Bronchial epithelial cell (primary cell): ENCODE measurements around the gene IGSF9B. TPM values are rescaled to one million over a fixed set of nuclear protein-coding genes. Genes with fewer than 3 reads are reported as not detected.
"Not testable (repeated sequence)": the region's sequence is repeated elsewhere in the genome, so short reads cannot be mapped to it uniquely, and the experiment has no call there.

Experiments
- DNase-seq: peaks from one replicate; pipeline ENCODE4 v3.0.0-alpha.2; 2010; ENCODE audit warnings: low read depth
- FAIRE-seq: peaks from 2 replicates; lab custom pipeline; 2011; peaks lifted over from hg19 to GRCh38; lab: Jason Lieb, UNC
- H3K27me3 ChIP-seq: 2 replicates; pipeline ENCODE4 v1.5.1; 2011; ENCODE audit warnings: low read length; ENCODE audit not compliant: control insufficient read depth, insufficient read depth
- H3K36me3 ChIP-seq: 2 replicates; pipeline ENCODE4 v1.5.1; 2011; ENCODE audit warnings: low read length; ENCODE audit not compliant: control insufficient read depth, insufficient read depth
- H3K4me3 ChIP-seq: 2 replicates; pipeline ENCODE4 v1.5.1; 2011; ENCODE audit warnings: mild to moderate bottlenecking, low read depth, low read length, control low read depth
- CTCF ChIP-seq: IDR thresholded peaks from 2 replicates; pipeline ENCODE4 v1.5.1; 2011; ENCODE audit warnings: mild to moderate bottlenecking, moderate library complexity, low read length, control low read depth, inconsistent platforms; ENCODE audit not compliant: insufficient read depth, severe bottlenecking
- total RNA-seq: library from RNA; depleted of rRNA; stranded (reverse); fragments of >200 nt; gene quantifications from 2 replicates; pipeline ENCODE4 v1.2.1, GENCODE V29; 2014

Gene IGSF9B, protein sequence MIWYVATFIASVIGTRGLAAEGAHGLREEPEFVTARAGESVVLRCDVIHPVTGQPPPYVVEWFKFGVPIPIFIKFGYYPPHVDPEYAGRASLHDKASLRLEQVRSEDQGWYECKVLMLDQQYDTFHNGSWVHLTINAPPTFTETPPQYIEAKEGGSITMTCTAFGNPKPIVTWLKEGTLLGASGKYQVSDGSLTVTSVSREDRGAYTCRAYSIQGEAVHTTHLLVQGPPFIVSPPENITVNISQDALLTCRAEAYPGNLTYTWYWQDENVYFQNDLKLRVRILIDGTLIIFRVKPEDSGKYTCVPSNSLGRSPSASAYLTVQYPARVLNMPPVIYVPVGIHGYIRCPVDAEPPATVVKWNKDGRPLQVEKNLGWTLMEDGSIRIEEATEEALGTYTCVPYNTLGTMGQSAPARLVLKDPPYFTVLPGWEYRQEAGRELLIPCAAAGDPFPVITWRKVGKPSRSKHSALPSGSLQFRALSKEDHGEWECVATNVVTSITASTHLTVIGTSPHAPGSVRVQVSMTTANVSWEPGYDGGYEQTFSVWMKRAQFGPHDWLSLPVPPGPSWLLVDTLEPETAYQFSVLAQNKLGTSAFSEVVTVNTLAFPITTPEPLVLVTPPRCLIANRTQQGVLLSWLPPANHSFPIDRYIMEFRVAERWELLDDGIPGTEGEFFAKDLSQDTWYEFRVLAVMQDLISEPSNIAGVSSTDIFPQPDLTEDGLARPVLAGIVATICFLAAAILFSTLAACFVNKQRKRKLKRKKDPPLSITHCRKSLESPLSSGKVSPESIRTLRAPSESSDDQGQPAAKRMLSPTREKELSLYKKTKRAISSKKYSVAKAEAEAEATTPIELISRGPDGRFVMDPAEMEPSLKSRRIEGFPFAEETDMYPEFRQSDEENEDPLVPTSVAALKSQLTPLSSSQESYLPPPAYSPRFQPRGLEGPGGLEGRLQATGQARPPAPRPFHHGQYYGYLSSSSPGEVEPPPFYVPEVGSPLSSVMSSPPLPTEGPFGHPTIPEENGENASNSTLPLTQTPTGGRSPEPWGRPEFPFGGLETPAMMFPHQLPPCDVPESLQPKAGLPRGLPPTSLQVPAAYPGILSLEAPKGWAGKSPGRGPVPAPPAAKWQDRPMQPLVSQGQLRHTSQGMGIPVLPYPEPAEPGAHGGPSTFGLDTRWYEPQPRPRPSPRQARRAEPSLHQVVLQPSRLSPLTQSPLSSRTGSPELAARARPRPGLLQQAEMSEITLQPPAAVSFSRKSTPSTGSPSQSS (N-terminal part only)
- total RNA-seq = under 0.01 and 0.38 TPM in 2 replicates

GRCh38 chr11:133956650-133957633 is at the start of gene IGSF9B:
Gene IGSF9B (minus strand): TSS chr11:133956968. CDS start chr11:133956754, 214 bp downstream.
- FAIRE-seq = no peak

DNA sequence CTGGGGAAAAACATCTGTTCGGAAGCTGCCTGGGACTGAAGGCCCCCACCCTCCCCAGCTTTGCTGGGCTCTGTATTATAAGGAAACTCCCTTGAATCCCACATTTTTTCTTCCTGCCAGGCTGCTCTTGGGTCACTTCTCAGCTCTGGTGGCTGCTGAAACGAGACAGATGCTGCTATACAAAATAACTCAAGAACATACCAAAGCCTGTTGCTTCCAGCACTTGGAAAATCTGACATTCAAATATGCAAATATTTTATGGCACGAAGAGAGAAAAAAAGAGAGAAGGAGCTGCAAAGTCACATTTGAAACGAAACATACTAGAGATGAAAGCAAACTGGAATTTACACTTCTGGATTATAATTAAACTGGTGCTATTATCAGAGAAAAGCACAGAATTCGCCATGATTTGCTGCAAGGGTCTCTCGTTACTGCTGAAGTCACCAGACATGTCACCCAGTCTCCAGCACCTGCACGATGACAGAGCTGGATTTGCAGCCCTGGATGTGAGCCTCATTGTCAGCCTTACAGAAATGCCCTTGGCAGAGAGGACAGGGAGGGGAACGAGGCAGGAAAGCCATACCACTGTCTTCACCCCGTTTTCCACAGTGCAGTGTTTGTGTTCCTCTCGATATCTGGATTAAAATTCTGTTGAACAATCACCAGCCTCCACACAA is 47.9 kb upstream of the IGSF9B start:
- TF ChIP-seq CTCF = no peak
- FAIRE-seq = peak; percentile 32
- H3K36me3 ChIP-seq = no peaks in the 10 kb centered on the region
- H3K27me3 ChIP-seq = no peaks in the 10 kb centered on the region
- no peak for DNase-seq
- no peak overlapping the region for H3K4me3 ChIP-seq

More at GRCh38 chr11:133956650-133957633, at the start of gene IGSF9B:
- no peaks in the 10 kb centered on the region for H3K36me3 ChIP-seq
- peak within 1 kb of the TSS; percentile 44 for H3K4me3 ChIP-seq
- H3K27me3 ChIP-seq = peaks cover 15% of the 10 kb centered on the region
- no peak for TF ChIP-seq CTCF
- DNase-seq = peak; percentile 56

DNA sequence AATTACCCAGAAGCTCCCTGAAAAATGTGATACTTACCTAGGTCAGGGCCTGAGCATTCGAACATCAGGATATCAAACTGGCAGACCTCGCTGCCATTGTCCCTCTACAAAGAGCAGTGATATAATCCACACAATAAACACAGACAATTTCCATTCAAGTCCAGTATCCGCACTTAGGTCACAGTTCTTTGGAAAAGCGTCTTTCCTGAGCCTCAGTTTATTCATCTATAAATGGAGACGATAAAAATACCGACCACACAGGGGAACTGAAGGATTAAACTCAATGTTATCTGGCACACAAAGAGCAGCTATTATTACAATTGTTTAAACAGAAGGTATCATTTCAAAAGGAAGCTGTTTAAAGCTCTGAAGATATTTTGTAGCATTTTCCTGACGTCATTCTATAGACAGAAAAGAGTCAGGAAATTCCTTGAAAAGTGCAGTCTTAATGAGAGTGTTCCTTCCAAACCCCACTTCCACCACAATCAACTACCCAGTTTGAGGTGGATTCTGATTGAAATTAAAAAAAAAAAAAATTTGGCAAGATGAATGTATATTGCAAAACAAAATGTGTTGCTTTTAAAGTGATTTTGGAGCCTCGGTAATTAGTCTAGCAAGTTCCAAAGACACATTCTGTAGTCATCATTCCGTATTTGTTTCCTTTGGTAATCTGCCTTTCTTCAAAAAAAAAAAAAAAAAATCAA is 47.2 kb upstream of the IGSF9B start:
- no peak for TF ChIP-seq CTCF
- Histone ChIP-seq H3K4me3 (no peak overlapping the region), H3K27me3 (no peaks in the 10 kb centered on the region), H3K36me3 (no peaks in the 10 kb centered on the region)
- DNase-seq = no peak
- no peak for FAIRE-seq

- not testable (repeated sequence) for FAIRE-seq
Measured at GRCh38 chr11:134002819-134003218, 46.1 kb upstream of the IGSF9B start.

DNA sequence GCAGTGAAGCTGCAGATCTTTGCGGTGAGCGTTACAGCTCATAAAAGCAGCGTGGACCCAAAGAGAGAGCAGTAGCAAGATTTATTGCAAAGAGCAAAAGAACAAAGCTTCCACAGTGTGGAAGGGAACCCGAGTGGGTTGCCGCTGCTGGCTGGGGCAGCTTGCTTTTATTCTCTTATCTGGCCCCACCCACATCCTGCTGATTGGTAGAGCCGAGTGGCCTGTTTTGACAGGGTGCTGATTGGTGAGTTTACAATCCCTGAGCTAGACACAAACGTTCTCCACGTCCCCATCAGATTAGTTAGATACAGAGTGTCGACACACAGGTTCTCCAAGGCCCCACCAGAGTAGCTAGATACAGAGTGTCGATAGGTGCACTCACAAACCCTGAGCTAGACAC is 45.6 kb upstream of the IGSF9B start:
- H3K36me3 ChIP-seq, FAIRE-seq, DNase-seq, H3K27me3 ChIP-seq, H3K4me3 ChIP-seq: not testable (repeated sequence)

More at GRCh38 chr11:134002819-134003218, 46.1 kb upstream of the IGSF9B start:
- not testable (repeated sequence) for DNase-seq, H3K27me3 ChIP-seq, H3K36me3 ChIP-seq, H3K4me3 ChIP-seq
